ENCODE measurements around the gene ZNF507.
A peak's percentile ranks its signal among the peaks of the same experiment; 100 is the strongest.

Gene ZNF507

GRCh38 chr19:32404213-32404932 is 59.0 kb downstream of the ZNF507 start:
- H3K27ac ChIP-seq = peak overlapping the region; percentile 92
- ChIA-PET POLR2A (ENCODE audit: low non-redundant PET) (no interaction called here), CTCF (interaction anchor here (0.6 kb wide), 3 partner anchors 65 to 1028 kb away, joined by 3 to 4 read pairs (median 3); no protein-coding TSS in a partner anchor)
- no peak for TF ChIP-seq CTCF (conservative IDR thresholded peaks at IDR 0.05; ENCODE audit: low read depth)
- no peak for DNase-seq (ENCODE audit: low spot score)

- ChIA-PET POLR2A (ENCODE audit: low non-redundant PET) (interaction anchor here (0.6 to 1.0 kb wide), 3 partner anchors 24 to 252 kb away, joined by 4 to 5 read pairs (median 4); no protein-coding TSS in a partner anchor), CTCF (interaction anchor here (0.6 to 0.9 kb wide), 3 partner anchors 65 to 294 kb away, joined by 3 to 4 read pairs (median 4); no protein-coding TSS in a partner anchor)
- no peak for TF ChIP-seq CTCF (conservative IDR thresholded peaks at IDR 0.05; ENCODE audit: low read depth)
- H3K27ac ChIP-seq = peak overlapping the region; percentile 92
- peak; percentile 8 for DNase-seq (ENCODE audit: low spot score)
Measured at GRCh38 chr19:32404933-32405430, 59.6 kb downstream of the ZNF507 start.

DNA sequence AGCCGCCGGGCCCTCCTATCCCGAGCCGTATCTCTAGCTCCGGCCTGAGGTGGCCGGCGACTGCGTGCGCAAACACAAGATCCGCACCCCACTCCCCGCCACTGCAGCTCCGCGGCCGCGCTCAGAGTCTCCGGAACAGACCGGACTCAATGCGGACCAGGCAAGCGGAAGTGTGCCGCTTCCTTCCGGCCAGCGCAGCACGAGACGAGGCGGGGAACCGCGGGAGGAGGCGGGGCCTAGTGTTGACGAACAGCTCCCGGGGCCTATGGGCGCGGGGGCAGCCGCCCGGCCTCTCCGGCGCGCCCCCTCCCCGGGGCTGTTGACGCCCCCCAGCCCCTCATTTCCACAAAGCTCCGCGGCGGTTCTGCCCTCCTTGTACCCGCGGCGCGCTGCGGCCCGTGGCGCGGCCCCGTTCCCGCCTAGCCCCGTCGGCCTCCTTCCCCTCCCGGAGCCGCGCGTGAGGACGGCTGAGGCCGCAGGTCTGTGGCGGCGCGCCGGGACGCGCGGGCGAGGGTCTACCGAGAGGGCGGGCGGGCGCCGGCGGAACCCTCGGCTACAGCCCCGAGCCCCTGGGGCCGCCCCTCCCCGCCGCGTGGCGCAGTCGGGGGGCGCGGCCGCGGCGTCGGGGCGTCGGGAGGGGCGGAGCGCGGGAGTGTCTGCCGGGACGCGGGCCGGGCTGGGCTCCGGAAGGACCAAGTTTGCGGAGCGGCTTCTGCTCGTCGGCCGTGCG is 60.2 kb downstream of the ZNF507 start, which contains the start of gene DPY19L3:
DPY19L3 (plus strand) TSS at position 340 of the 730 bp plus-strand sequence. CDS start 2,484 bp downstream, outside the sequence.
- H3K27ac ChIP-seq = peak within 1 kb of the TSS; percentile 92
- CTCF ChIA-PET = interaction anchor here (0.5 to 0.9 kb wide), 2 partner anchors 87 to 1270 kb away, joined by 3 to 4 read pairs; no protein-coding TSS in a partner anchor
- POLR2A ChIA-PET (ENCODE audit: low non-redundant PET) = interaction anchor here (0.6 to 1.0 kb wide), 3 partner anchors 24 to 251 kb away, joined by 4 to 5 read pairs (median 4); no protein-coding TSS in a partner anchor
- TF ChIP-seq CTCF (conservative IDR thresholded peaks at IDR 0.05; ENCODE audit: low read depth) = no peak
- DNase-seq (ENCODE audit: low spot score) = peak; percentile 94

DNA sequence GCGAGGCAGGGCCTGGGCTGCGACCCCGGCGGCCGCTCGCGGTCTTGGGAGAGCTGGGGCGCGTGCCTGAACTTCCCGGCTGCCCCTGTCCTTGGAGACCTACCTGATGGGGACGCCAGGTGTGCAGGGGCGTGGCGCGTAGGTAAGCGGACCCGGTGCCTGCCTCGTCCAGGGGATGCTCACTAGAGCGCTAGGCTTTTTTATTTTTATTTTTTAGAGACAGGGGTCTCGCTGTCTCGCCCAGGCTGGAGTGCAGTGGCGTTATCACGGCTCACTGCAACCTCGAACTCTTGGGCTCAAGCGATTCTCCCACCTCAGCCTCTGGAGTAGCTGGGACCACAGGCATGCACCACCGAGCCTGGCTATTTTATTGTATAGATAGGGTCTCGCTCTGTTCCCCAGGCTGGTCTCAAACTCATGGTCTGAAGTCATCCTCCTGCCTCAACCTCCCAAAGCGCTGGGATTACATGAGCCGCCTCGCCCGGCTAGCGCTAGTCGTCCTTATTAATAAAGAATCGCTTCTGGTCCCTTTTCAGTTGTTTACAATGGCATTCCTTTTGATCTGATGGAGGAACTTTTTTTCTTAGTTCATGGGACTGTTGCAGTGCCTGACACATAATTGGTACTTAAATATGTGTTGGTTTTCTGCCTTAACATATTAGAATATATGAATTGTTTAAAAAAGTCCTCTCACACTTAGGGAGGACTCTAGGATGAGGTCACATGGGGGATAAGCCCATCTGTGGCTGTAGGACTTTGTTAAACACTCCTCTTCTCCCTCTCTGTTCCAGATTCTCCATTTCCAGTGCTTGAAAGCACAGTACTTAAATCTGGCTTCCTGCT is 61.0 kb downstream of the ZNF507 start:
- ChIA-PET CTCF (interaction anchor here (0.5 to 0.9 kb wide), 2 partner anchors 87 to 1271 kb away, joined by 3 to 4 read pairs; no protein-coding TSS in a partner anchor), POLR2A (ENCODE audit: low non-redundant PET) (no interaction called here)
- peak overlapping the region; percentile 92 for H3K27ac ChIP-seq
- no peak for TF ChIP-seq CTCF (conservative IDR thresholded peaks at IDR 0.05; ENCODE audit: low read depth)
- no peak for DNase-seq (ENCODE audit: low spot score)

GRCh38 chr19:32407004-32407992 is 61.9 kb downstream of the ZNF507 start:
- no peak overlapping the region for H3K27ac ChIP-seq
- peak; percentile 29 for DNase-seq (ENCODE audit: low spot score)
- ChIA-PET POLR2A (ENCODE audit: low non-redundant PET) (no interaction called here), CTCF (no interaction called here)
- no peak for TF ChIP-seq CTCF (conservative IDR thresholded peaks at IDR 0.05; ENCODE audit: low read depth)

All from RWPE1 (cell line).